Endothelial cell of umbilical vein (primary cell): ENCODE measurements around the gene DIP2C. TPM values are rescaled to one million over a fixed set of nuclear protein-coding genes. Genes with fewer than 3 reads are reported as not detected.

Experiments
- BruUV-seq: library from RNA; stranded (reverse); fragments of 400-500 nt; replicated peaks from 2 replicates; lab custom pipeline; 2021; lab: Mats Ljungman, UMichigan
- CTCF ChIA-PET: fragments of 300-600, 350-600 bp; sonication (Branson Sonifier 250); formaldehyde crosslinking; loops from one replicate; lab custom pipeline; 2021; ENCODE audit warnings: antibody characterized with exemption, inconsistent platforms; lab: Charles Lee
- POLR2A ChIA-PET: fragments of 300-600, 350-600 bp; sonication (Branson Sonifier 250); formaldehyde crosslinking; loops from one replicate; lab custom pipeline; 2021; ENCODE audit warnings: antibody characterized with exemption, inconsistent platforms; lab: Charles Lee
- DNase-seq: peaks from one replicate; pipeline ENCODE4 v3.0.0-alpha.2; 2011; ENCODE audit warnings: low read depth, low spot score
- FAIRE-seq: peaks from 2 replicates; lab custom pipeline; 2011; peaks lifted over from hg19 to GRCh38; lab: Jason Lieb, UNC
- H2AFZ ChIP-seq: 2 replicates; pipeline ENCODE4 v1.6.0; 2012; ENCODE audit warnings: low read depth, low read length, control low read depth, inconsistent platforms
- H3K27ac ChIP-seq: 2 replicates; pipeline ENCODE4 v1.5.1; 2011; ENCODE audit warnings: low read depth, mild to moderate bottlenecking, control low read depth, low read length, moderate library complexity; ENCODE audit not compliant: insufficient read depth
- H3K27me3 ChIP-seq, 2 experiments: 2 replicates each; pipeline versions ENCODE4 v1.6.0 to v1.6.1; 2011; ENCODE audit warnings: low read length in 2 of 2, mixed read lengths in 1 of 2; ENCODE audit not compliant: control insufficient read depth in 2 of 2, insufficient read depth in 2 of 2
- H3K36me3 ChIP-seq, 2 experiments: 2 replicates in 1 of 2; 3 replicates in 1 of 2; pipeline ENCODE4 v1.5.1; 2011; ENCODE audit warnings: low read length in 2 of 2, mild to moderate bottlenecking in 1 of 2, moderate library complexity in 1 of 2; ENCODE audit not compliant: control insufficient read depth in 2 of 2, insufficient read depth in 2 of 2; ENCODE audit errors: extremely low read depth in 1 of 2
- H3K4me1 ChIP-seq: 3 replicates; pipeline ENCODE4 v1.5.1; 2011; ENCODE audit warnings: mild to moderate bottlenecking, low read length; ENCODE audit not compliant: control insufficient read depth, insufficient read depth; ENCODE audit errors: extremely low read depth
- H3K4me2 ChIP-seq: 2 replicates; pipeline ENCODE4 v1.6.1; 2011; ENCODE audit warnings: low read length, control low read depth, mixed read lengths; ENCODE audit not compliant: insufficient read depth
- H3K4me3 ChIP-seq, 3 experiments: fragments of 200-600 bp in 1 of 3; sonication (generic), shearing (Covaris generic) in 1 of 3; replicated peaks in 1 of 3; 2 replicates each; pipeline ENCODE4 v1.5.1; 2011 to 2016; ENCODE audit warnings: control low read depth in 3 of 3, low read length in 3 of 3, mild to moderate bottlenecking in 2 of 3, inconsistent platforms in 1 of 3, low read depth in 1 of 3, moderate library complexity in 1 of 3; ENCODE audit not compliant: insufficient read depth in 1 of 3
- H3K79me2 ChIP-seq: 2 replicates; pipeline ENCODE4 v1.6.0; 2012; ENCODE audit warnings: low read length, inconsistent platforms; ENCODE audit not compliant: control insufficient read depth, insufficient read depth
- H3K9ac ChIP-seq: replicated peaks from 2 replicates; pipeline ENCODE3; 2011; ENCODE audit warnings: low read length, control low read depth; ENCODE audit not compliant: insufficient read depth; ENCODE audit errors: extremely low read depth
- H3K9me1 ChIP-seq: replicated peaks from 3 replicates; pipeline ENCODE4 v1.6.0; 2011; ENCODE audit warnings: mild to moderate bottlenecking, low read length; ENCODE audit not compliant: control insufficient read depth, insufficient read depth; ENCODE audit errors: extremely low read depth
- H3K9me3 ChIP-seq: replicated peaks from 2 replicates; pipeline ENCODE4 v1.5.1; 2012; ENCODE audit warnings: low read length, inconsistent platforms; ENCODE audit not compliant: control insufficient read depth, insufficient read depth
- H4K20me1 ChIP-seq: replicated peaks from 2 replicates; pipeline ENCODE3; 2011; ENCODE audit warnings: mild to moderate bottlenecking, low read length; ENCODE audit not compliant: control insufficient read depth, insufficient read depth; ENCODE audit errors: extremely low read depth
- FOS ChIP-seq: IDR thresholded peaks from 2 replicates; pipeline ENCODE4 v1.6.1; 2011; ENCODE audit warnings: mild to moderate bottlenecking, low read length, moderate library complexity, borderline replicate concordance; ENCODE audit not compliant: insufficient read depth
- MYC ChIP-seq: IDR thresholded peaks from one replicate; pipeline ENCODE4 v1.6.1; 2011; ENCODE audit warnings: mild to moderate bottlenecking, low read depth, low read length
- POLR2A ChIP-seq: IDR thresholded peaks from 2 replicates; pipeline ENCODE4 v1.6.1; 2012; ENCODE audit warnings: low read depth, mild to moderate bottlenecking, control low read depth, low read length
- dilution Hi-C: fragments of 300-500 bp; cut with MboI; formaldehyde crosslinking; loops from one replicate; pipeline ENCODE4 v1.15.0; 2019; ENCODE audit warnings: low sequenced_read_pairs; ENCODE audit not compliant: extremely low pct_ligation_motif_present
- intact Hi-C: fragments of 100-400 bp; cut with micrococcal nuclease; formaldehyde crosslinking; loops from one replicate; pipeline ENCODE4 v1.10.0; 2022
- polyA plus RNA-seq, 4 experiments: library from polyadenylated mRNA; depleted of rRNA in 3 of 4; stranded (reverse) in 3 of 4; unstranded in 1 of 4; fragments of >200 nt; gene quantifications; 2 replicates each; pipeline versions ENCODE4 v1.2.1 to v1.2.3, GENCODE V29; 2011 to 2012; ENCODE audit warnings: missing spikeins in 1 of 4
- total RNA-seq: library from RNA; stranded (reverse); gene quantifications from 2 replicates; pipeline ENCODE4 v1.2.3, GENCODE V29; 2021

The DIP2C gene
- total and polyA plus RNA-seq, 2 donors (not counting 3 experiments of a cell fraction or from before 2014, with no cell fraction given), result 3.6 to 10.7 TPM

DNA sequence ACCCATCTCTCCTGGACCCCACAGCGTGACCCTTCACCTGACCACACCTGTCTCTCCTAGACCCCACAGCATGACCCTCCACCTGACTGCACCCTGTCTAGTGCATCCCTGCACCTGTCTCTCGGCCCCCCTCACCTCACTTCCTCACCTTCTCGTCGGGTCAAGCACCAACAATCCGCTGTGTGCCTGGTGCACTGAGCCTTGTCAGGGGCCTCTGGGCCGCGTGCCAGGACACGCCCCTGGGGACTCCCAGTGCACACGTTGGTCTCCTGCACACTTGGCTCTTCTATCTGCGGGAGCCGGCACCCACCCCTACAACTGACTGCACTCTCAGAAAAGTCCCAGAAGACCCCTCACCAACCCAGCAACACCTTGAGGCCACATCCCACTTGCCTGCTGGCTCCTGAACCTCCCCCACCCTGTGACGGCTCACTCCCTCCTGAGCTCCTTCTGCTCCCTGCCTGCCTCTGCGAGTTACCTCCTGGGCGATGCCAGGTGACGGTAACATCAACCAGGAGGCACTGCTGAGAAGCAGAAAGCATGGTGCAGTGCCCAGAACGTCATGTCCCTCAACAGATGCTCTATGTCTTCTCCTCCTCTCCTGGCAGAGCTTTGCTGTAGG lies 147.6 kb downstream of the DIP2C start:
- Histone ChIP-seq H3K79me2 (no peaks in the 10 kb centered on the region), H3K4me2 (no peak overlapping the region), H2AFZ (no peak overlapping the region), H3K27ac (no peak overlapping the region), H3K36me3 (no peaks in the 10 kb centered on the region), H3K4me1 (peaks cover 2% of the 10 kb centered on the region), H4K20me1 (no peaks in the 10 kb centered on the region), H3K9me3 (no peaks in the 10 kb centered on the region), H3K9me1 (no peaks in the 10 kb centered on the region), H3K27me3 (no peaks in the 10 kb centered on the region), H3K4me3 (no peak overlapping the region), H3K9ac (no peak overlapping the region)
- no peak for TF ChIP-seq FOS
- no peak for TF ChIP-seq POLR2A
- intact Hi-C loops (no loop called here), dilution Hi-C loops (no loop called here)
- FAIRE-seq, result no peak
- BruUV-seq, result no TSS peak
- CTCF ChIA-PET, result no interaction called here
- DNase-seq, result no peak
- POLR2A ChIA-PET, result no interaction called here

DNA sequence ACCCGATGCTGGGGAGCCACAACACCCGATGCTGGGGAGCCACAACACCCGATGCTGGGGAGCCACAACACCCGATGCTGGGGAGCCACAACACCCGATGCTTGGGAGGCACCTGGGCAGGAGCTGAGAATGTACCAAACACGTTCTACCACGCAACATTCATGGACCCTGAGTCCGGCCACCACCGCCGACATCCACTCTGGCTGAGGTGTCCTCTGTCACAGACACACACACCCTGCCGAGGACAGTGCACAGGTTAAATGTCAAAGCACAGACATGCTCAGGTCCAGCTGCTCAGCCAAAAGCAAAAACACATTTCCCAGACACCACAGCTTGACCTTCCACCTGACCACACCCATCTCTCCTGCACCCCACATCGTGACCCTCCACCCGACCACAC lies 148.4 kb downstream of the DIP2C start:
- Histone ChIP-seq H4K20me1 (no peaks in the 10 kb centered on the region), H3K27me3 (no peaks in the 10 kb centered on the region), H2AFZ (no peak overlapping the region), H3K79me2 (no peaks in the 10 kb centered on the region), H3K9ac (no peak overlapping the region), H3K9me3 (no peaks in the 10 kb centered on the region), H3K36me3 (no peaks in the 10 kb centered on the region), H3K4me3 (no peak overlapping the region), H3K27ac (no peak overlapping the region), H3K4me2 (no peak overlapping the region), H3K9me1 (no peaks in the 10 kb centered on the region), H3K4me1 (no peaks in the 10 kb centered on the region)
- CTCF ChIA-PET, result interaction anchor here (1.2 kb wide), 1 partner anchor 8 kb away, joined by 3 read pairs; no protein-coding TSS in a partner anchor
- intact Hi-C loops, result no loop called here
- DNase-seq (no peak), FAIRE-seq (no peak)
- BruUV-seq, result no TSS peak
- dilution Hi-C loops, result no loop called here
- TF ChIP-seq MYC, result no peak
- POLR2A ChIA-PET, result no interaction called here
